ENCODE results near the gene DENND4C. TPM values are rescaled to one million over a fixed set of nuclear protein-coding genes. Genes with fewer than 3 reads are reported as not detected.

The DENND4C gene
- polyA plus RNA-seq, 1 donor: 25.2 TPM

- no peak for DNase-seq
Observed at GRCh38 chr9:19270421-19270949, 40.0 kb downstream of the DENND4C start.

- no peak for DNase-seq
Observed at GRCh38 chr9:19271081-19271480, 40.6 kb downstream of the DENND4C start.

- DNase-seq: no peak
Observed at GRCh38 chr9:19281801-19282200, 51.3 kb downstream of the DENND4C start.

GRCh38 chr9:19283072-19283710 is 52.7 kb downstream of the DENND4C start:
- no peak for DNase-seq

GRCh38 chr9:19284729-19285128 is 54.2 kb downstream of the DENND4C start:
- no peak for DNase-seq

- DNase-seq: no peak
Observed at GRCh38 chr9:19286634-19287188, 56.2 kb downstream of the DENND4C start.

- DNase-seq: no peak
Observed at GRCh38 chr9:19288081-19288480, 57.6 kb downstream of the DENND4C start.

- no peak for DNase-seq
Observed at GRCh38 chr9:19290103-19290502, 59.6 kb downstream of the DENND4C start.

GRCh38 chr9:19294219-19294618 is 63.7 kb downstream of the DENND4C start:
- no peak for DNase-seq

GRCh38 chr9:19298436-19299000 is 68.0 kb downstream of the DENND4C start:
- DNase-seq: no peak

- no peak for DNase-seq
Observed at GRCh38 chr9:19303216-19303615, 72.7 kb downstream of the DENND4C start.

GRCh38 chr9:19306568-19306967 is 76.1 kb downstream of the DENND4C start:
- DNase-seq: no peak

- no peak for DNase-seq
Observed at GRCh38 chr9:19310246-19310645, 79.8 kb downstream of the DENND4C start.

GRCh38 chr9:19313573-19313972 is 83.1 kb downstream of the DENND4C start:
- no peak for DNase-seq

GRCh38 chr9:19320495-19320894 is 90.0 kb downstream of the DENND4C start:
- DNase-seq: no peak

GRCh38 chr9:19331877-19332276 is 101.4 kb downstream of the DENND4C start:
- no peak for DNase-seq

- no peak for DNase-seq
Observed at GRCh38 chr9:19336166-19336565, 105.7 kb downstream of the DENND4C start.

GRCh38 chr9:19342947-19343346 is 112.5 kb downstream of the DENND4C start:
- no peak for DNase-seq

GRCh38 chr9:19358701-19359100 is 128.2 kb downstream of the DENND4C start:
- no peak for DNase-seq

- DNase-seq: no peak
Observed at GRCh38 chr9:19369107-19369506, 138.6 kb downstream of the DENND4C start.

- DNase-seq: no peak
Observed at GRCh38 chr9:19371942-19372341, 141.4 kb downstream of the DENND4C start.

- no peak for DNase-seq
Observed at GRCh38 chr9:19372567-19372966, 142.1 kb downstream of the DENND4C start.

- no peak for DNase-seq
Observed at GRCh38 chr9:19373527-19373926, 143.0 kb downstream of the DENND4C start.

- no peak for DNase-seq
Observed at GRCh38 chr9:19375538-19375937, 145.0 kb downstream of the DENND4C start.

Data from hindlimb muscle (tissue), 1 donor.